Parathyroid adenoma (tissue), 2 donors: Measurements from ENCODE around the gene CHCHD2.
"Not testable (repeated sequence)": the region's sequence is repeated elsewhere in the genome, so short reads cannot be mapped to it uniquely, and the experiment has no call there.

ENCODE experiments used
- H2AFZ ChIP-seq: fragments of 300-600 bp; sonication (generic); one replicate; pipeline ENCODE4 v1.7.0; 2017; ENCODE audit warnings: antibody characterized with exemption, mild to moderate bottlenecking
- H3K27ac ChIP-seq: fragments of 300-600 bp; sonication (generic); one replicate; pipeline ENCODE4 v1.7.0; 2017
- H3K27me3 ChIP-seq: fragments of 300-600 bp; sonication (generic); one replicate; pipeline ENCODE4 v1.7.0; 2017; ENCODE audit warnings: low read length; ENCODE audit not compliant: control insufficient read depth, insufficient read depth
- H3K36me3 ChIP-seq: fragments of 300-600 bp; sonication (generic); one replicate; pipeline ENCODE4 v1.7.0; 2017; ENCODE audit warnings: low read length; ENCODE audit not compliant: control insufficient read depth, insufficient read depth
- H3K4me1 ChIP-seq: fragments of 300-600 bp; sonication (generic); one replicate; pipeline ENCODE4 v1.7.0; 2017; ENCODE audit warnings: control low read depth
- H3K4me2 ChIP-seq: fragments of 300-600 bp; sonication (generic); one replicate; pipeline ENCODE4 v1.7.0; 2017; ENCODE audit warnings: low read length
- H3K4me3 ChIP-seq: fragments of 300-600 bp; sonication (generic); one replicate; pipeline ENCODE4 v1.7.0; 2017; ENCODE audit warnings: low read depth, low read length
- H3K79me2 ChIP-seq: fragments of 300-600 bp; sonication (generic); one replicate; pipeline ENCODE4 v1.7.0; 2017; ENCODE audit warnings: control low read depth
- H3K9ac ChIP-seq: fragments of 300-600 bp; sonication (generic); one replicate; pipeline ENCODE4 v1.7.0; 2017; ENCODE audit warnings: mild to moderate bottlenecking
- H3K9me3 ChIP-seq: fragments of 300-600 bp; sonication (generic); one replicate; pipeline ENCODE4 v1.7.0; 2017; ENCODE audit warnings: low read length; ENCODE audit not compliant: control insufficient read depth
- CTCF ChIP-seq: fragments of 300-600 bp; sonication (generic); IDR thresholded peaks from one replicate; pipeline ENCODE4 v1.7.0; 2017; ENCODE audit warnings: antibody characterized with exemption, mild to moderate bottlenecking
- donor health status: primary hyperparathyroidism.

CHCHD2 gene

GRCh38 chr7:56077681-56078080, 28.6 kb downstream of the CHCHD2 start:
- Histone ChIP-seq H3K27ac (no peak overlapping the region), H3K79me2 (no peaks in the 10 kb centered on the region), H3K27me3 (no peaks in the 10 kb centered on the region), H3K9me3 (no peaks in the 10 kb centered on the region), H3K4me2 (no peak overlapping the region), H2AFZ (no peak overlapping the region), H3K4me1 (peaks cover 5% of the 10 kb centered on the region), H3K4me3 (no peak overlapping the region), H3K36me3 (no peaks in the 10 kb centered on the region), H3K9ac (no peak overlapping the region)
- TF ChIP-seq CTCF: no peak

GRCh38 chr7:56074371-56074791, 31.9 kb downstream of the CHCHD2 start:
- peak; percentile 97 for TF ChIP-seq CTCF
- no peak overlapping the region for H3K27ac ChIP-seq
- no peaks in the 10 kb centered on the region for H3K27me3 ChIP-seq
- H3K79me2 ChIP-seq: no peaks in the 10 kb centered on the region
- H3K4me3 ChIP-seq: no peak overlapping the region
- H3K4me1 ChIP-seq: peaks cover 5% of the 10 kb centered on the region
- no peak overlapping the region for H3K9ac ChIP-seq
- H3K36me3 ChIP-seq: no peaks in the 10 kb centered on the region
- no peaks in the 10 kb centered on the region for H3K9me3 ChIP-seq
- peak overlapping the region; percentile 69 for H2AFZ ChIP-seq
- H3K4me2 ChIP-seq: no peak overlapping the region

GRCh38 chr7:56066376-56066775, 39.9 kb downstream of the CHCHD2 start:
- not testable (repeated sequence) for H3K4me3 ChIP-seq, H3K9ac ChIP-seq, H2AFZ ChIP-seq, H3K27me3 ChIP-seq, H3K4me2 ChIP-seq, H3K4me1 ChIP-seq, H3K27ac ChIP-seq, H3K79me2 ChIP-seq, H3K9me3 ChIP-seq, H3K36me3 ChIP-seq

GRCh38 chr7:56063882-56064625, 42.2 kb downstream of the CHCHD2 start, which contains the start of gene SUMF2:
Gene SUMF2, plus strand, starts transcription at chr7:56064286. Its CDS starts 26 bp downstream, at chr7:56064312.
- no peaks in the 10 kb centered on the region for H3K79me2 ChIP-seq
- H3K27ac ChIP-seq: peak within 1 kb of the TSS; percentile 64
- H3K36me3 ChIP-seq: no peaks in the 10 kb centered on the region
- peak within 1 kb of the TSS; percentile 84 for H2AFZ ChIP-seq
- H3K4me3 ChIP-seq: peak within 1 kb of the TSS; percentile 85
- peaks cover 15% of the 10 kb centered on the region for H3K4me1 ChIP-seq
- no peak within 1 kb of the TSS for H3K9ac ChIP-seq
- peak; percentile 38 for TF ChIP-seq CTCF
- H3K4me2 ChIP-seq: peak within 1 kb of the TSS; percentile 80
- no peaks in the 10 kb centered on the region for H3K9me3 ChIP-seq
- no peaks in the 10 kb centered on the region for H3K27me3 ChIP-seq

- Histone ChIP-seq H3K4me2 (peak overlapping the region; percentile 80), H3K36me3 (no peaks in the 10 kb centered on the region), H3K4me3 (peak overlapping the region; percentile 85), H3K79me2 (no peaks in the 10 kb centered on the region), H3K9me3 (no peaks in the 10 kb centered on the region), H3K27me3 (no peaks in the 10 kb centered on the region), H3K4me1 (peaks cover 15% of the 10 kb centered on the region), H2AFZ (peak overlapping the region; percentile 84), H3K9ac (no peak overlapping the region), H3K27ac (peak overlapping the region; percentile 64)
- TF ChIP-seq CTCF: no peak
Measured at GRCh38 chr7:56063500-56063881, 42.8 kb downstream of the CHCHD2 start.
